Endothelial cell (in vitro differentiated cells): ENCODE results near the gene HAGH. TPM values are rescaled to one million over a fixed set of nuclear protein-coding genes. Genes with fewer than 3 reads are reported as not detected.

Source experiments
- DNase-seq: peaks from one replicate; pipeline ENCODE4 v3.0.0; 2021; ENCODE audit warnings: low spot score
- H3K27ac Mint-ChIP-seq: one replicate; pipeline ENCODE4 v1.8.0; 2021; ENCODE audit warnings: mixed read lengths, inconsistent platforms; ENCODE audit not compliant: unreplicated experiment
- H3K27me3 Mint-ChIP-seq: one replicate; pipeline ENCODE4 v1.8.0; 2021; ENCODE audit warnings: mild to moderate bottlenecking, moderate library complexity, mixed read lengths, inconsistent platforms; ENCODE audit not compliant: unreplicated experiment
- H3K36me3 Mint-ChIP-seq: one replicate; pipeline ENCODE4 v1.8.0; 2021; ENCODE audit warnings: mild to moderate bottlenecking, low read depth, mixed read lengths, inconsistent platforms; ENCODE audit not compliant: unreplicated experiment
- H3K4me1 Mint-ChIP-seq: one replicate; pipeline ENCODE4 v1.8.0; 2021; ENCODE audit warnings: mild to moderate bottlenecking, mixed read lengths, inconsistent platforms; ENCODE audit not compliant: unreplicated experiment
- H3K4me3 Mint-ChIP-seq: one replicate; pipeline ENCODE4 v1.8.0; 2021; ENCODE audit warnings: mild to moderate bottlenecking, mixed read lengths, inconsistent platforms; ENCODE audit not compliant: unreplicated experiment
- H3K9me3 Mint-ChIP-seq: one replicate; pipeline ENCODE4 v1.8.0; 2021; ENCODE audit warnings: mixed read lengths, inconsistent platforms; ENCODE audit not compliant: unreplicated experiment
- total RNA-seq: library from RNA; stranded (reverse); fragmentation: NEBNext Ultra II Directional; extraction: Animal tissue kit (Norgen Biotek cat#: 25700); gene quantifications from one replicate; pipeline ENCODE4 v1.2.1, GENCODE V29; 2021; ENCODE audit not compliant: unreplicated experiment
- TF ChIP-seq, protein P1 (sequence below): fragments of 200-600 bp; sonication (generic); IDR thresholded peaks from one replicate; pipeline ENCODE4 v1.5.0; 2021; ENCODE audit warnings: antibody characterized with exemption; ENCODE audit not compliant: unreplicated experiment

HAGH gene
- total RNA-seq, 1 donor from 2014 or later = 44.8 TPM

DNA sequence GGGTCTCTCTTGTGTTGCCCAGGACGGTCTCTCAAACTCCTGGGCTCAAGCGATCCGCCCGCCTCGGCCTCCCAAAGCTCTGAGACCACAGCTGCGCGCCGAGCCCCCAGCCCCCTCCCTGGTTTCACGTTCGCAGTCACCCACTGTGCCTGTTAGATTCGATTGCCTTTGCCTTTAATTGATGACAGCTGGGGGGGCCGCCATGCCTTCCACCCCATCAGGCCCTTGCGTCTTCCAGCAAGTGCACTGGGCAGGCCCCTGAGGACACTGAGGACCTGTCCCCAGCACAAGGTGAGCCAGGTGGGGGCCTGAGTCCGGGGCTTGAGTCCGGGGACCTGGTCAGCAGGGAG lies 36.4 kb downstream of the HAGH start:
- TF ChIP-seq, protein P1, sequence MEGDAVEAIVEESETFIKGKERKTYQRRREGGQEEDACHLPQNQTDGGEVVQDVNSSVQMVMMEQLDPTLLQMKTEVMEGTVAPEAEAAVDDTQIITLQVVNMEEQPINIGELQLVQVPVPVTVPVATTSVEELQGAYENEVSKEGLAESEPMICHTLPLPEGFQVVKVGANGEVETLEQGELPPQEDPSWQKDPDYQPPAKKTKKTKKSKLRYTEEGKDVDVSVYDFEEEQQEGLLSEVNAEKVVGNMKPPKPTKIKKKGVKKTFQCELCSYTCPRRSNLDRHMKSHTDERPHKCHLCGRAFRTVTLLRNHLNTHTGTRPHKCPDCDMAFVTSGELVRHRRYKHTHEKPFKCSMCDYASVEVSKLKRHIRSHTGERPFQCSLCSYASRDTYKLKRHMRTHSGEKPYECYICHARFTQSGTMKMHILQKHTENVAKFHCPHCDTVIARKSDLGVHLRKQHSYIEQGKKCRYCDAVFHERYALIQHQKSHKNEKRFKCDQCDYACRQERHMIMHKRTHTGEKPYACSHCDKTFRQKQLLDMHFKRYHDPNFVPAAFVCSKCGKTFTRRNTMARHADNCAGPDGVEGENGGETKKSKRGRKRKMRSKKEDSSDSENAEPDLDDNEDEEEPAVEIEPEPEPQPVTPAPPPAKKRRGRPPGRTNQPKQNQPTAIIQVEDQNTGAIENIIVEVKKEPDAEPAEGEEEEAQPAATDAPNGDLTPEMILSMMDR = no peak
- Mint-ChIP-seq H3K27me3 (no peaks in the 10 kb centered on the region), H3K4me3 (no peak overlapping the region), H3K4me1 (no peaks in the 10 kb centered on the region), H3K9me3 (no peaks in the 10 kb centered on the region), H3K36me3 (peaks cover 3% of the 10 kb centered on the region), H3K27ac (no peak overlapping the region)
- no peak for DNase-seq

DNA sequence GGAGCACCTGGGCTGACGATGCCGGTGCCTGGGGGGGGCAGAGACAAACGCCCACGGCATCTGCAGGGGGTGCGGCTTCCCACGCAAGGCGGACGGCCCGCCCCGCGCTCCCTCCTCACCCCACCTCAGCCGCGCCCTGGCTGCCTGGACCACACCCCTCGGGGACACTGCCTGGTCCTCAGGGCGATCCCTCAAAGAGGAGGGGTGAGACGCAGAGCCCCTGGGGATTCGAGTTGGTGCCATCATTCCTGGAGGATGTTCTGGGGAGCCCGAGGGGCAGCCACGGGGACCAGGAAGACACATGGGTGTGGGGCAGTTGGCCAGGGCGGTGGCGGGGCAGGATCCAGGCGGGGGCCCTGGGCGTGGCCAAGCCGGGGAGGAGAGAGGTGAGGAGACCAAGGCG lies 37.0 kb downstream of the HAGH start:
- Mint-ChIP-seq H3K4me1 (no peaks in the 10 kb centered on the region), H3K27ac (no peak overlapping the region), H3K36me3 (peaks cover 3% of the 10 kb centered on the region), H3K27me3 (no peaks in the 10 kb centered on the region), H3K4me3 (no peak overlapping the region), H3K9me3 (no peaks in the 10 kb centered on the region)
- no peak for DNase-seq
- TF ChIP-seq, protein P1 = no peak

GRCh38 chr16:1788708-1789100 lies 37.9 kb downstream of the HAGH start:
- no peaks in the 10 kb centered on the region for H3K9me3 Mint-ChIP-seq
- TF ChIP-seq, protein P1 = no peak
- H3K4me1 Mint-ChIP-seq = no peaks in the 10 kb centered on the region
- H3K36me3 Mint-ChIP-seq = peaks cover 3% of the 10 kb centered on the region
- peak overlapping the region; percentile 42 for H3K4me3 Mint-ChIP-seq
- no peak overlapping the region for H3K27ac Mint-ChIP-seq
- DNase-seq = peak; percentile 2
- no peaks in the 10 kb centered on the region for H3K27me3 Mint-ChIP-seq

DNA sequence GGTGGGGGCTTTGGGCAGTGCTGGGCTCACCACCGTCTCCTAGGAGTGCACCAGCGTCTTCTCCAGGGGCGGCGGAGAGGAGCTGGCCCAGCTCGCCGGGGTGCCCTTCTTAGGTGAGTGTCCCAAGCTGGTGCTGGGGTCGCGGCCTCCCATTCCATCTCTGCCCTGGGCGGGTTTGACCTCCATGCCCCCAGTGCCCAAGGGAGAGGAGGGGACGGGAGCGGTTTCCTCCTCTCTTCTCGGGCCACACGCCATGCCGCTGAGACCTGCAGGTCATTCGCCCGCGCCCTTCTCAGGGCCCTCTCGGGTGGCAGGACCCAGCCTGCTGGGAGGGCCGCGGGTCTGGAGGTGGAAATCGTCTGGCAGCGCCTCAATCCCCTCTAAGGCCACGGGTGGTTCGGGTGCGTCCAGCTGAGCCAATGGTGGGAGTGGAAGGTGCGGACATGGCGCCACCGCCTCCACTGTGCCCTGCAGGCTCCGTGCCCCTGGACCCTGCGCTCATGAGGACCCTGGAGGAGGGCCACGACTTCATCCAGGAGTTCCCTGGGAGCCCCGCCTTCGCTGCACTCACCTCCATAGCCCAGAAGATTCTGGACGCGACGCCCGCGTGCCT lies 38.4 kb downstream of the HAGH start:
- Mint-ChIP-seq H3K27me3 (no peaks in the 10 kb centered on the region), H3K4me1 (peaks cover 3% of the 10 kb centered on the region), H3K27ac (no peak overlapping the region), H3K4me3 (no peak overlapping the region), H3K36me3 (peaks cover 3% of the 10 kb centered on the region), H3K9me3 (no peaks in the 10 kb centered on the region)
- TF ChIP-seq, protein P1 = no peak
- DNase-seq = no peak

DNA sequence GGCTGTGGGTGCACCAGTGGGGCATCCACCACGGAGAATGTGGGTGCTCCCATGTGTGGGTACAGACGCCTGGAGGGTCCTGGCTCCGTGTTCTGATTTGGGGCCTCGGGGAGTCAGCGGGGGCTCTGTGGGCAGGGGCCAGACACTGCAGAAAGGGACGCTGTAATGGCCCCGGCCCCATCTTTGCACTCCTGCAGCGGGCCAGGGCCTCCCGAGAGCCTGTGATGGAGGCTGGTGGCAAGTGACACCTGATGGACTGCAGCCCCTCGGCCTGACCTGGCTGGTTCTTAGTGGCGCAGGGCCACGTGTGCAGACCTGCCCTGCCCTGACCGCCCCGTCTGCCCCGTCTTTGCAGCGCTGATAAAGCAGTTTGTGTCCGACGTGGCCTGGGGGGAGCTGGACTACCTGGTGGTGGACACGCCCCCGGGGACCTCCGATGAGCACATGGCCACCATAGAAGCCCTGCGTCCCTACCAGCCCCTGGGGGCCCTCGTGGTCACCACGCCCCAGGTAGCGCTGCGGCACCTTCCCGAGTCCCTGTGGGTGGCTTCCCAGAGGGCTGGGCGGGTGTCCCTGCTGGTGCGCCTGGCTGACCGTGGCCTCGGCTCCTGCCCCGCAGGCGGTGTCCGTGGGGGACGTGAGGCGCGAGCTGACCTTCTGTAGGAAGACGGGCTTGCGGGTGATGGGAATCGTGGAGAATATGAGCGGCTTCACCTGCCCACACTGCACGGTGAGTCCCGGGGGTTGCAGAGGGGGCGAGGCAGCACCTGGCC lies 39.1 kb downstream of the HAGH start:
- no peak overlapping the region for H3K4me3 Mint-ChIP-seq
- no peak overlapping the region for H3K27ac Mint-ChIP-seq
- no peak for DNase-seq
- peaks cover 3% of the 10 kb centered on the region for H3K27me3 Mint-ChIP-seq
- H3K36me3 Mint-ChIP-seq = peaks cover 3% of the 10 kb centered on the region
- peaks cover 4% of the 10 kb centered on the region for H3K4me1 Mint-ChIP-seq
- TF ChIP-seq, protein P1 = no peak
- H3K9me3 Mint-ChIP-seq = no peaks in the 10 kb centered on the region
